Sciatic nerve (tissue), 2 donors: ENCODE data around the gene ACP3. TPM values are rescaled to one million over a fixed set of nuclear protein-coding genes. Genes with fewer than 3 reads are reported as not detected.
"Not testable (repeated sequence)": the region's sequence is repeated elsewhere in the genome, so short reads cannot be mapped to it uniquely, and the experiment has no call there.

Source experiments
- ATAC-seq: fragments of 200-7000 bp; cut with Tn5 transposase; one replicate; pipeline ENCODE4 v1.9.1; 2020; ENCODE audit warnings: mild to moderate bottlenecking, moderate library complexity
- DNase-seq: peaks from one replicate; pipeline ENCODE4 v3.0.0-alpha.2; 2020; ENCODE audit warnings: low spot score
- intact Hi-C: fragments of 100-400 bp; cut with DNase I; formaldehyde crosslinking; loops from one replicate; pipeline ENCODE4 v1.14.2; 2022
- total RNA-seq: library from RNA; stranded (reverse); fragmentation: NEBNext Ultra II Directional; extraction: Animal tissue kit (Norgen Biotek cat#: 25700); gene quantifications from one replicate; pipeline ENCODE4 v1.2.1, GENCODE V29; 2021
- donor health status: DM: no; HTN: no; CAD: no.
- donor health status: DM: no; HTN: no; CAD: no.

ACP3 gene
- total RNA-seq, 1 donor from 2014 or later = 2.9 TPM

DNA sequence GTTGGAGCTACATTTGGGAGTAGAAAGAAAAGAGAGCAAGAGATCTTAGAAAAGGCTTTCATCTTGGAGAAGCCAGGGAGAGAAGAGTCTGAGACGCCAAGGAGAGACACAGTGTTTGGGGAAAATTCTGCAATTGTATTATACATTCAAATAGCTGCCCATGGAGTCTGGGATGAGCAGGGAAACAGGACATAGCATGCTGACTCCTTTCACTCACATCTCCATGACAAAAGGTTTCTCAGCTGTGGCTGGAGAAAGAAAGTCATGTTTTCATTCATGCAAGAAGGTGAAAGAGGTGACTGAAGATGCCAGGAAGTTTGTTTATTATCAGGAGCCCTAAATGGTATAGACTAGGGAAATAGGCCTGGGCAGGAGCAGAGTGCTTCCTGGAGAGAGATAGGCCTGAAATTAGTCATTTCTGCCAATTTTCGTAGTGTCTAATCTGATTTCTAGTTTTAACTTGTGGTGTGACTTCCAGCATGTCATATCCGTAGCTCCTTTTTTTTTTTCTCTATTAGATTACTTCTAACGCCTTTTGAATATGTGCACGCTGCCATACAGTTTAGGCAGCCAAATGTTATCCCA lies 34.1 kb downstream of the ACP3 start:
- DNase-seq = no peak
- no peak for ATAC-seq
- intact Hi-C loops = loop anchor here (5.0 kb wide), 1 partner anchor 99 kb away; no protein-coding TSS in a partner anchor

DNA sequence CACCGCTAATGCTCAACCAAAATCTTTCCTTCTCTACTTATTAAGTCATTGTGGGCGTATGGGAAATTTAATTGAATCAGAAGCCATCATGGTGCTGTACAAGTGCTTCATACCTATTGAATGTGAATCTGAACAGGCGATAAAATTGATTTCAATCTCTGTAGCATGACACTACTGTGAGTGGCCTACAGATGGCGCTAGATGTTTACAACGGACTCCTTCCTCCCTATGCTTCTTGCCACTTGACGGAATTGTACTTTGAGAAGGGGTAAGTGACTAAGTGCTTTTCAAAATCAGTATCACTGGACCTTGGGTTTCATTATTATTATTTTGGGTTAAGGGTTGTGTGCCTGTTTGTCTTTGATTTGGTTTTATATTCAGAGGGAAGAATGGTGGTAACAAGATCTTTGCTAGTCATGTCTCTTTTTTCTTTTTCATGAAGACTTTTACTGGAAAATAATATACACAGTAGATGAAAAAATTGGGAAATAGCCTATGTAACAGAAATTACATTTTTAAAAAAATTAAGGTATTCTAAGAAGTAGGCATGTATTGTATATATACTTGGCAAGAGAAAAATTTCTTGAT lies 35.4 kb downstream of the ACP3 start:
- peak; percentile 77 for ATAC-seq
- intact Hi-C loops = loop anchor here (5.0 kb wide), 1 partner anchor 100 kb away; no protein-coding TSS in a partner anchor
- DNase-seq = peak; percentile 80

DNA sequence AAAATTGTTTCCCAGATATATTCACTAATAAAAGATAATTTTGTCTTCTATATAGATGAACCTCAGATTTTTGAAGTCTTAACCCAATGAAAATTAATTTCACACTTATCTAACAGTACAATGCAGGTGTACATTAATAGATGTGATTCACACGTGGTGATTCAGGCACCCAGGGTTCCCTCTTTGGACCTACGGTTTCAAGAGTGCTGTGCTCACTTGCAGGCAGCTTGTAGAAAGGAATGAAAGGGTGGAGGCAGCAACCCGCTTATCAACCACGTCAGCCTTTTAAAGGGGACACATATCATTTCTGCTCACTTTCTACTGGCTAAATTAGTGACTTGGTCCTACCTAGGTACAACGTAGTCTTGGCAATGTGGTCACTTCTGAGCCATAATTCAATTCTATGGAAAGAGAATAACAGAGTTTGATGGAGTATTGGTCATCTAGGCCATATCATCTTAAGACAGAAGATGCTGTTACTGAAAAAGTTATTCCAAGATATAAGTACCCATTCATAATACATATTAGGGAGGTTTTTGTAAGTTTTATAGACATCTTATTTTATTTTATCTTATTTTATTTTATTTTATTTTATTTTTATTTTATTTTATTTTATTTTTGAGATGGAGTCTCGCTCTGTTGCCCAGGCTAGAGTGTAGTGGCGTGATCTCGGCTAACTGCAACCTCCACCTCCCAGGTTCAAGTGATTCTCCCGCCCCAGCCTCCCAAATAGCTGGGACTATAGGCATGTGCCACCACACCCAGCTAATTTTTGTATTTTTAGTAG lies 37.9 kb downstream of the ACP3 start:
- ATAC-seq (no peak), DNase-seq (no peak)
- intact Hi-C loops = loop anchor here (5.0 kb wide), 1 partner anchor 103 kb away; no protein-coding TSS in a partner anchor

- no peak for ATAC-seq
- intact Hi-C loops = no loop called here
- no peak for DNase-seq
These were observed 39.4 kb downstream of the ACP3 start for GRCh38 chr3:132356568-132356967.

DNA sequence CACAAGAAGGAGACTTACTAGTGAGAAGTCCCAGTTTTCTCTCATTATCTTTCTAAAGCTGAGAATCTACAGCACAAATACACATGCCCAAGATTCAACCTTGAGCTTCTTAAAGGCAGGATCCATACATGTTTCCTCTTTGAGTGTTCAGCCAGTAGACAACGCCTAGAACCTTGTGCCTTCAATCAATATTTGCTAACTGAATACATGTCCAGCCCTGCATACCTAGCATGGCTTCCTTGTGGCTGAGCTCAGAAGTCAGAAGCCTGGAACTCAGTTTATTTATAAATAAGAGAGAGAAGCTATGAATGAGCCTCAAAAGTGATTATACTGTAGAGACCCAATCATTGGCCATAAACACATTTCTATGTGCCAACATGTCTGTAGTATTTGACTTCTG lies 43.5 kb downstream of the ACP3 start:
- DNase-seq (no peak), ATAC-seq (no peak)
- intact Hi-C loops = no loop called here

GRCh38 chr3:132362329-132362728 lies 45.1 kb downstream of the ACP3 start:
- DNase-seq (no peak), ATAC-seq (no peak)
- intact Hi-C loops = no loop called here

DNA sequence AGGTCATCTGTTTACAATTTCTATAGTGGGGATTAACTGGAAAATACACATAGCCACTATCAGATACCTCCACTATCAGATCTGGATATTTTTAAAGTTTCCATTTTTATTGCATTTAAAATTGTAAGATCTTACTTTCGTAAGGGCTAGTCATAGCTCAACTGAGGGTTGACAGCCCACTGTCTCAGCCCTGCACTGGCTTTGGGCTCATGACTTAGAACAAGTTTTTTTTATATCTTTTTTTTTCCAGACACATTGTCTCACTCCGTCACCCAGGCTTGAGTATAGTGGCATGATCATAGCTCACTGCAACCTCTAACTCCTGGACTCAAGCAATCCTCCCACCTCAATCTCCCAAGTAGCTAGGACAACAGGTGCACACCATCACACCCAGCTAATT lies 51.3 kb downstream of the ACP3 start:
- intact Hi-C loops = no loop called here
- no peak for ATAC-seq
- DNase-seq = no peak

DNA sequence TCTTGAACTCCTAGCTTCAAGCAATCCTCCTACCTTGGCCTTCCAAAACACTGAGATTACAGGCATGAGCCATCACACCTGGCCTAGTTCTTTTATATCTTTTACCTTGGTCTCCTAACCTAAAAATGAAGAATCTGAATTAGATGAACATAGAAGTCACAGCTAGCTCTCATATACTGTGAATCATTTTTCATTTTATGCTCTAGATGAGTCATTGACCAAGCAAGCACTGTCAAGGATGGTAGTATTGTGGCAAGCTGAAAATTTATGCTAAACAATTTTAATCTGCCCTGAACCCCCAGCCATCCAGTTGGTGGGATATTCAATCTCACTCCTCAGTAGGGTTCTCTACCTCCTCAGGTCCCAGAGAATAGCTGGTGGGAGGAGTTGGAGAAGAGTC lies 51.8 kb downstream of the ACP3 start:
- no peak for ATAC-seq
- intact Hi-C loops = no loop called here

DNA sequence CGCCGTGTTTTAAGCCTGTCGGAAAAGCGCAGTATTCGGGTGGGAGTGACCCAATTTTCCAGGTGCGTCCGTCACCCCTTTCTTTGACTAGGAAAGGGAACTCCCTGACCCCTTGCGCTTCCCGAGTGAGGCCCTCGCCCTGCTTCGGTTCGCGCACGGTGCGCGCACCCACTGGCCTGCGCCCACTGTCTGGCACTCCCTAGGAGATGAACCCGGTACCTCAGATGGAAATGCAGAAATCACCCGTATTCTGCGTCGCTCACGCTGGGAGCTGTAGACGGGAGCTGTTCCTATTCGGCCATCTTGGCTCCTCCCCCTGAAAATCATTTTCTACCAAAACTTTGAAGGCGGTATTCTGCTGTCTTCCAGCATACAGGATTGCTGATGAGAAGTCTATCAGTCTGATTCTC lies 59.7 kb downstream of the ACP3 start:
- DNase-seq, ATAC-seq, intact Hi-C loops: not testable (repeated sequence)

More for the DNA sequence above, 51.8 kb downstream of the ACP3 start:
- DNase-seq = no peak

DNA sequence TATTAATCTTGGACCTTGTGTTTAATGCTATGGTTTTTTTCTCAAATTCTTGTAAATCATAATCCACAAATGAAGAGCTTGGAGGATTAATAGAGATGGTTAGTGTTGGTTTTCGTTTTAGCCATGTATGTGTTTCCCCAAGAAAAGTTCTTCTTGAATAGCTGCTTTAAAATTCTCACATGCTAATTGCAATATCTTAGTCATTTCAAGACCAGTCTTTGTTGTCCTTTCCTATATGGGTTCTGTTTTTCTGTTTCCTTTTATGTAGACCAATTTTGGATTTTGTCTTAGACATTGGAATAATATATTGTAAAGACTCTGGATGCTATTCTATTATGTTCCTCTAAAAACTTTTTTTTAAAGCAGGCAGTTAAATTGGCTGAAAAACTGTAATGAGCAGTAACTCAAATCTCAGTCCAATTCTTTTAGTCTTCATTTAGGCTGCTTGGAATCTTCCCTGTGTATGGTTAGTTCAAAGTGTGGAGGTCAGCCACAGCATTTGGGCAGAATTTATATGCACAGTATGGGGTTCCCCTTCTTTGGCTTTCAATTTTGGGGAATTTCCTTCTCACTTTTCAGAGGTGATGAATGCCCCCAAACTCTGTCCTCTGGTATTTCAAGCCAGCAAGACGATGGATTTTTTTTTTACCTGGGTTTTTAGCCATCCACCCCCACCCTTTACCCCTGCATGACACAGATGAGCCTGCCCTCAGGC lies 61.0 kb downstream of the ACP3 start:
- DNase-seq (no peak), ATAC-seq (no peak)
- intact Hi-C loops = no loop called here

- intact Hi-C loops = no loop called here
- ATAC-seq = no peak
- no peak for DNase-seq
These were observed 61.6 kb downstream of the ACP3 start for GRCh38 chr3:132378846-132379245.

- DNase-seq = no peak
- ATAC-seq = no peak
- intact Hi-C loops = no loop called here
These were observed 63.7 kb downstream of the ACP3 start for GRCh38 chr3:132380920-132381319.

GRCh38 chr3:132381348-132381944 lies 64.2 kb downstream of the ACP3 start:
- DNase-seq (no peak), ATAC-seq (no peak)
- intact Hi-C loops = no loop called here

GRCh38 chr3:132382267-132382666 lies 65.1 kb downstream of the ACP3 start:
- ATAC-seq = no peak
- no peak for DNase-seq
- intact Hi-C loops = no loop called here

- DNase-seq = no peak
- intact Hi-C loops = no loop called here
- no peak for ATAC-seq
These were observed 65.5 kb downstream of the ACP3 start for GRCh38 chr3:132382688-132383194.

DNA sequence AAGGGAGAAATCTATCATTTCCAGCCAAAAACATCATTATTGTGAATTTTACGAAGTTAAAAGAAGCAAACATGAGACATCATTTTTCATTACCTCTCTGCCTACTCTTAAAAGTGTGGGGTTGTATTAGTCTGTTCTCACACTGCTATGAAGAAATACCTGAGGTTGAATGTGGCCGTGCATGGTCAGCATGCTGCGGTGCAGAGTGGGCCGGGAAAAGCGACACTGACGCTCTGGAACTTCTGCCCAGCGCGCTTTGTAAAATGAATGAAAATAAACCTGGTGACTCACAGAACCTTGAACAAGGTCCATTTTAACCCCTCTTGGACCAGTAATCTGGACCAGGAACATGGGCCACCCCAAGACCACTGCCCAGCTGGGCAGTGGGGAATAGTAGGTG lies 69.1 kb downstream of the ACP3 start:
- ATAC-seq (no peak), DNase-seq (no peak)
- intact Hi-C loops = no loop called here

- intact Hi-C loops, ATAC-seq, DNase-seq: not testable (repeated sequence)
These were observed 75.5 kb downstream of the ACP3 start for GRCh38 chr3:132392675-132393074.

GRCh38 chr3:132394320-132394719 lies 77.1 kb downstream of the ACP3 start:
- intact Hi-C loops = no loop called here
- ATAC-seq = no peak
- DNase-seq = no peak

DNA sequence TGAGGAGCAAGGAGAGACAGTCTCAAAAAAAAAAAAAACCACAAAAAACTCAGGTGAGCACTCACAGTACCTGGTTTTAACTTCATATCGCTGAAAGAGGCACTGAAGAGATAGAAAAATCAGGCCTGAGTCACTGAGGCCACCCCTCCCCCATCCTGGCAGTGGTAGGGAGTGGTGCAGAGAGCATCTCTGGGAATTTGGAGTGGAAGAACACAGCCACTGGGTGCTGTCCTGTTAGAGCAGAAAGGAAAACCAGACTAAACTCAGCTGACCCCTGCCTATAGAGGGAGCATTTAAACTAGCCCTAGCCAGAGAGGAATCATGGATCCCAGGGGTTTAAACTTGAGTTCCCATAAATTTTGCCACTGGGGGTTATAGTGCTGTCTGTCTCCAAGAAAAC lies 77.9 kb downstream of the ACP3 start:
- no peak for DNase-seq
- no peak for ATAC-seq
- intact Hi-C loops = no loop called here
